Brain pericyte (primary cell): ENCODE data around the gene AP4E1.
"Not testable (repeated sequence)": the region's sequence is repeated elsewhere in the genome, so short reads cannot be mapped to it uniquely, and the experiment has no call there.

Source experiments
- DNase-seq: peaks from one replicate; pipeline ENCODE4 v3.0.0-alpha.2; 2012; ENCODE audit warnings: low read depth, low spot score

The AP4E1 gene

GRCh38 chr15:50945725-50946124 lies 37.2 kb downstream of the AP4E1 start:
- no peak for DNase-seq

- DNase-seq, result not testable (repeated sequence)
Measured at GRCh38 chr15:50950745-50951144, 42.3 kb downstream of the AP4E1 start.

GRCh38 chr15:50953302-50953701 lies 44.8 kb downstream of the AP4E1 start:
- no peak for DNase-seq

GRCh38 chr15:50954837-50955236 lies 46.4 kb downstream of the AP4E1 start:
- DNase-seq, result not testable (repeated sequence)

- DNase-seq, result no peak
Measured at GRCh38 chr15:50959717-50960116, 51.2 kb downstream of the AP4E1 start.

GRCh38 chr15:50964075-50964474 lies 55.6 kb downstream of the AP4E1 start:
- no peak for DNase-seq

- DNase-seq, result no peak
Measured at GRCh38 chr15:50968353-50968752, 59.9 kb downstream of the AP4E1 start.

GRCh38 chr15:50970524-50970923 lies 62.0 kb downstream of the AP4E1 start:
- no peak for DNase-seq

- DNase-seq, result no peak
Measured at GRCh38 chr15:50971115-50971514, 62.6 kb downstream of the AP4E1 start.

- no peak for DNase-seq
Measured at GRCh38 chr15:50971542-50971941, 63.1 kb downstream of the AP4E1 start.

- no peak for DNase-seq
Measured at GRCh38 chr15:50973605-50974004, 65.1 kb downstream of the AP4E1 start.

- no peak for DNase-seq
Measured at GRCh38 chr15:50977162-50977561, 68.7 kb downstream of the AP4E1 start.

GRCh38 chr15:50978580-50978979 lies 70.1 kb downstream of the AP4E1 start:
- DNase-seq, result no peak

- no peak for DNase-seq
Measured at GRCh38 chr15:50979041-50979440, 70.6 kb downstream of the AP4E1 start.

- DNase-seq, result no peak
Measured at GRCh38 chr15:50993598-50993997, 85.1 kb downstream of the AP4E1 start.

- no peak for DNase-seq
Measured at GRCh38 chr15:50996641-50997040, 88.2 kb downstream of the AP4E1 start.

GRCh38 chr15:50997371-50998051 lies 89.0 kb downstream of the AP4E1 start:
- no peak for DNase-seq

GRCh38 chr15:51004103-51004551 lies 95.6 kb downstream of the AP4E1 start:
- DNase-seq, result no peak

- no peak for DNase-seq
Measured at GRCh38 chr15:51006336-51006985, 98.0 kb downstream of the AP4E1 start.

GRCh38 chr15:51007131-51007666 lies 98.7 kb downstream of the AP4E1 start:
- no peak for DNase-seq

GRCh38 chr15:51011212-51011611 lies 102.7 kb downstream of the AP4E1 start:
- no peak for DNase-seq

GRCh38 chr15:51016615-51017014 lies 108.1 kb downstream of the AP4E1 start:
- no peak for DNase-seq

GRCh38 chr15:51022206-51022605 lies 113.7 kb downstream of the AP4E1 start:
- no peak for DNase-seq
